BJ (cell line): ENCODE data around the gene RPUSD4. TPM values are rescaled to one million over a fixed set of nuclear protein-coding genes. Genes with fewer than 3 reads are reported as not detected.

ENCODE experiments used
- CTCF ChIA-PET: fragments of 350-600 bp; formaldehyde crosslinking; extraction: SDS; loops from one replicate; lab custom pipeline; 2021; ENCODE audit warnings: antibody characterized with exemption, inconsistent platforms; lab: Yijun Ruan, JAX
- POLR2A ChIA-PET: fragments of 300-600 bp; sonication (Branson Sonifier 250); formaldehyde crosslinking; extraction: SDS; loops from one replicate; lab custom pipeline; 2021; ENCODE audit warnings: antibody characterized with exemption; lab: Charles Lee
- DNase-seq: peaks from one replicate; pipeline ENCODE4 v3.0.0-alpha.2; 2011; ENCODE audit warnings: low read depth
- H3K27me3 ChIP-seq: 2 replicates; pipeline ENCODE4 v1.6.0; 2011; ENCODE audit warnings: low read length; ENCODE audit not compliant: control insufficient read depth, insufficient read depth
- H3K36me3 ChIP-seq: 2 replicates; pipeline ENCODE4 v1.5.1; 2011; ENCODE audit warnings: low read length; ENCODE audit not compliant: control insufficient read depth, insufficient read depth
- H3K4me3 ChIP-seq: 2 replicates; pipeline ENCODE4 v1.5.1; 2011; ENCODE audit warnings: low read depth, mild to moderate bottlenecking, control low read depth, low read length
- CTCF ChIP-seq: IDR thresholded peaks from 2 replicates; pipeline ENCODE4 v1.5.1; 2011; ENCODE audit warnings: low read depth, mild to moderate bottlenecking, control low read depth, inconsistent platforms, low read length, moderate library complexity; ENCODE audit not compliant: insufficient read depth
- polyA plus RNA-seq: library from polyadenylated mRNA; depleted of rRNA; stranded (reverse); fragments of >200 nt; gene quantifications from 2 replicates; pipeline ENCODE4 v1.2.3, GENCODE V29; 2011

Gene RPUSD4
- polyA plus RNA-seq, 1 experiment: 31.8 TPM

GRCh38 chr11:126224647-126225294 is 13.3 kb upstream of the RPUSD4 start:
- ChIA-PET POLR2A (no interaction called here), CTCF (no interaction called here)
- TF ChIP-seq CTCF: no peak
- Histone ChIP-seq H3K27me3 (no peaks in the 10 kb centered on the region), H3K36me3 (no peaks in the 10 kb centered on the region), H3K4me3 (no peak overlapping the region)
- no peak for DNase-seq

GRCh38 chr11:126219547-126219946 is 8.1 kb upstream of the RPUSD4 start:
- no peak for DNase-seq
- no peak for TF ChIP-seq CTCF
- CTCF ChIA-PET: no interaction called here
- Histone ChIP-seq H3K4me3 (no peak overlapping the region), H3K36me3 (no peaks in the 10 kb centered on the region), H3K27me3 (no peaks in the 10 kb centered on the region)
- POLR2A ChIA-PET: interaction anchor here (0.5 kb wide), 1 partner anchor 414 kb away, joined by 3 read pairs; no protein-coding TSS in a partner anchor

- Histone ChIP-seq H3K4me3 (no peak overlapping the region), H3K27me3 (no peaks in the 10 kb centered on the region), H3K36me3 (no peaks in the 10 kb centered on the region)
- CTCF ChIA-PET: no interaction called here
- POLR2A ChIA-PET: no interaction called here
- no peak for TF ChIP-seq CTCF
- no peak for DNase-seq
Measured at GRCh38 chr11:126217491-126217890, 6.0 kb upstream of the RPUSD4 start.

GRCh38 chr11:126216526-126217305 is 5.3 kb upstream of the RPUSD4 start:
- H3K27me3 ChIP-seq: no peaks in the 10 kb centered on the region
- TF ChIP-seq CTCF: no peak
- DNase-seq: no peak
- H3K4me3 ChIP-seq: no peak overlapping the region
- CTCF ChIA-PET: no interaction called here
- POLR2A ChIA-PET: no interaction called here
- H3K36me3 ChIP-seq: no peaks in the 10 kb centered on the region

- no peak overlapping the region for H3K4me3 ChIP-seq
- no peaks in the 10 kb centered on the region for H3K36me3 ChIP-seq
- no peak for DNase-seq
- POLR2A ChIA-PET: no interaction called here
- TF ChIP-seq CTCF: no peak
- CTCF ChIA-PET: no interaction called here
- no peaks in the 10 kb centered on the region for H3K27me3 ChIP-seq
Measured at GRCh38 chr11:126214841-126215240, 3.4 kb upstream of the RPUSD4 start.
